ENCODE results near the gene RIIAD1.
"Not testable (repeated sequence)": the region's sequence is repeated elsewhere in the genome, so short reads cannot be mapped to it uniquely, and the experiment has no call there.

The RIIAD1 gene

DNA sequence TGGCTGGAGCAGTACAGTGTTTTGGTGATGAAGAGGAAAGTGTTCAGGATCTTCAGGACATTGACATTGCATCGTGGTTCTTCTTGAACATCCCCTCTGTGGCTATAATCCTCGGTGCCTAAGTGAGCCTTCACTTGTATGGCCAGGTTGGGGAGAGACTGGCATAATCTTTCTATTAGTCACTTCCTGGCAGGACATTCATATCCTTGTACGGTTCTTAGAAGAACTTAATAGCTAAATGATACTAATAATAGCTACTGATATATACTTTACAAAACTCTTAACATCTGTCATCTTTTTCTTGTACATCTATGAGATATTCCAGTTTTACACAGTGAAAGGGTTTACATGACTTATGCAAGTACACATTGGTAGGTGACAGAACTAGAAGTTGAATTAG is 40.5 kb upstream of the RIIAD1 start:
- Histone ChIP-seq H3K27me3 (ENCODE audit: insufficient read depth, poor library complexity, severe bottlenecking) (no peaks in the 10 kb centered on the region), H3K4me3 (replicated peaks; ENCODE audit: insufficient read depth, low read length) (no peak overlapping the region), H3K27ac (replicated peaks) (no peak overlapping the region)
- DNase-seq (ENCODE audit: low read depth in 1 of 2, low spot score in 1 of 2): no peak
- no peak for TF ChIP-seq CTCF (IDR thresholded peaks at IDR 0.05; ENCODE audit: insufficient read depth, low read length)
- TF ChIP-seq GABPA (IDR thresholded peaks at IDR 0.05; ENCODE audit: low read depth): no peak
- TF ChIP-seq SPI1 (IDR thresholded peaks at IDR 0.05; ENCODE audit: borderline replicate concordance, low read depth): no peak

DNA sequence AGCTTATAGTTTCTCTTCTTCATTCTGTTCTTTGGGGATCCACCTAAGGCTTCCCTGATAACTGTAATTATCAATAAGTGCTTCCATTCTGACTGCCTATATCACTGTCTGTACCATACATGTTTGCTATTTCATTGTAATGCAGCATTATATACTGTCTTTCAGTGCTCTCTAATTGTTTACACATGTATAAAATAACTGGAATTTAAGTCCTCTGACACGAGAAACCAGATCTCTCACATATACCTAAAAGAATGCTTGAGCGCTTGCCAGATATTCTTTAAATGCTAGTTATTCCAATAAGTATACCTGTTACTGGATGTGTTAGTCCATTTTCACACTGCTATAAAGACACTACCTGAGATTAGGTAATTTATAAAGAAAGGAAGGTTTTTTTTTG is 39.4 kb upstream of the RIIAD1 start:
- H3K27me3 ChIP-seq (ENCODE audit: insufficient read depth, poor library complexity, severe bottlenecking): no peaks in the 10 kb centered on the region
- H3K4me3 ChIP-seq (replicated peaks; ENCODE audit: insufficient read depth, low read length): no peak overlapping the region
- H3K27ac ChIP-seq (replicated peaks): no peak overlapping the region
- no peak for DNase-seq (ENCODE audit: low read depth in 1 of 2, low spot score in 1 of 2)
- TF ChIP-seq REST (IDR thresholded peaks at IDR 0.05; ENCODE audit: insufficient replicate concordance, low read depth) (no peak), CTCF (IDR thresholded peaks at IDR 0.05; ENCODE audit: insufficient read depth, low read length) (no peak), GABPA (IDR thresholded peaks at IDR 0.05; ENCODE audit: low read depth) (no peak), POLR2AphosphoS5 (IDR thresholded peaks at IDR 0.05; ENCODE audit: low read depth) (no peak)

- not testable (repeated sequence) for DNase-seq (ENCODE audit: low read depth in 1 of 2, low spot score in 1 of 2); H3K27ac ChIP-seq (replicated peaks); H3K27me3 ChIP-seq (ENCODE audit: insufficient read depth, poor library complexity, severe bottlenecking); H3K4me3 ChIP-seq (replicated peaks; ENCODE audit: insufficient read depth, low read length)
Observed at GRCh38 chr1:151682901-151683300, 38.4 kb upstream of the RIIAD1 start.

DNA sequence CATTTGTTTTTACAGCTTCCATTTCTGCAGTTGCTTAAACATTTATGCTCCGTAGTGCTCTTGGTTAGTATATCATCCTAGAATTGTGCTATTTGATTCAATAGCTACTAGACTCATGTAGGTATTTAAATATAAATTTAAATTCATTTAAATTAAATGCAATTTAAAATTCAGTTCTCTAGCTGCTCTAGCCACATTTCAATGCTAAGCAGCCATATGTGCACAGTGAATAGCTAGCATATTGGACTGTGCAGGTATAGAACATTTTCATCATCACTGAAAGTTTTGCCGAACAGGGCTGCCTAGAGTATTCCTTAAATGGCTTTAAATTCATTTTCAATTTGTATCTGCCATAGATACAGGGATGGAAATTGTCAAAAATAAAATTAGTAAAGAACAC is 37.2 kb upstream of the RIIAD1 start:
- DNase-seq (ENCODE audit: low read depth in 1 of 2, low spot score in 1 of 2): no peak
- TF ChIP-seq POLR2AphosphoS5 (IDR thresholded peaks at IDR 0.05; ENCODE audit: low read depth): no peak
- TF ChIP-seq REST (IDR thresholded peaks at IDR 0.05; ENCODE audit: insufficient replicate concordance, low read depth): no peak
- TF ChIP-seq GABPA (IDR thresholded peaks at IDR 0.05; ENCODE audit: low read depth): no peak
- no peak for TF ChIP-seq SPI1 (IDR thresholded peaks at IDR 0.05; ENCODE audit: borderline replicate concordance, low read depth)
- no peak for TF ChIP-seq CTCF (IDR thresholded peaks at IDR 0.05; ENCODE audit: insufficient read depth, low read length)
- no peaks in the 10 kb centered on the region for H3K27me3 ChIP-seq (ENCODE audit: insufficient read depth, poor library complexity, severe bottlenecking)
- no peak overlapping the region for H3K27ac ChIP-seq (replicated peaks)
- no peak overlapping the region for H3K4me3 ChIP-seq (replicated peaks; ENCODE audit: insufficient read depth, low read length)

Data from HL-60 (cell line).